GM12873 (cell line): ENCODE results near the gene UCK2.

Experiments
- TF ChIP-seq, protein P1 (sequence below): IDR thresholded peaks from 2 replicates; pipeline ENCODE4 v1.5.1; 2012; ENCODE audit warnings: low read depth, mild to moderate bottlenecking, moderate library complexity, low read length, control low read depth; ENCODE audit not compliant: insufficient read depth; ENCODE audit errors: missing control alignments

Gene UCK2

DNA sequence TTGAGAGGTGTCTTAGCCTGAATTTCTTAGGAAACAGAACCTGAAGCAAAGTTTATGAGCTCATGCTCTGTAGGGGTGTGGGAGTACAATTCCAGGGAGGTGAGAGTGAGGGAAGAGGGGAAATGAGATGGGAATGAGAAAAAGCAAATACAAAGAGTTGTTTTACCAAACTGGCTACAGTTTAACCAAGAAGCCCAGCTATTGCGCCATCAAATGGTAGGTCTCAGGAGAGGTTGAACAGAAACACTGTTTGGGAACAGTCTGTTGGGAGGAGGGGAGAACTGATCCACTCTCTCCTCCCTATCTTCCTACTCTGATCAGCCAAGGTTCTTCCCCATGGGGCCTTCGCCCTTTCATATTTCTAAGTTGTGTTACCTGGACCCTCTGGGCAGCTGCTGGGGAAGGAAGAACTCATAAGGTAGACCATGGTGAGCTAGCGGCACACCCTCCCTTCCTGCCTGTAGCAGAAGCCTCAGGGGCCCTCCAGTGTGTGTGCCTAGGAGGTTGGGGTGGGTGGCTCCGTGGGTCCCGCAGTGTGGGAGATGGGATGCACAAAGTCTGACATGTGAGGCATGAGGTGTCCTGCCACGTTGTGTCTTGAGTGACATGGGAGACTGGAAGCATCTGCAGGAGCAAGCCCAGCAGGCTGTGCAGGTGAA is 120.5 kb downstream of the UCK2 start:
- TF ChIP-seq, protein P1, sequence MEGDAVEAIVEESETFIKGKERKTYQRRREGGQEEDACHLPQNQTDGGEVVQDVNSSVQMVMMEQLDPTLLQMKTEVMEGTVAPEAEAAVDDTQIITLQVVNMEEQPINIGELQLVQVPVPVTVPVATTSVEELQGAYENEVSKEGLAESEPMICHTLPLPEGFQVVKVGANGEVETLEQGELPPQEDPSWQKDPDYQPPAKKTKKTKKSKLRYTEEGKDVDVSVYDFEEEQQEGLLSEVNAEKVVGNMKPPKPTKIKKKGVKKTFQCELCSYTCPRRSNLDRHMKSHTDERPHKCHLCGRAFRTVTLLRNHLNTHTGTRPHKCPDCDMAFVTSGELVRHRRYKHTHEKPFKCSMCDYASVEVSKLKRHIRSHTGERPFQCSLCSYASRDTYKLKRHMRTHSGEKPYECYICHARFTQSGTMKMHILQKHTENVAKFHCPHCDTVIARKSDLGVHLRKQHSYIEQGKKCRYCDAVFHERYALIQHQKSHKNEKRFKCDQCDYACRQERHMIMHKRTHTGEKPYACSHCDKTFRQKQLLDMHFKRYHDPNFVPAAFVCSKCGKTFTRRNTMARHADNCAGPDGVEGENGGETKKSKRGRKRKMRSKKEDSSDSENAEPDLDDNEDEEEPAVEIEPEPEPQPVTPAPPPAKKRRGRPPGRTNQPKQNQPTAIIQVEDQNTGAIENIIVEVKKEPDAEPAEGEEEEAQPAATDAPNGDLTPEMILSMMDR: no peak

DNA sequence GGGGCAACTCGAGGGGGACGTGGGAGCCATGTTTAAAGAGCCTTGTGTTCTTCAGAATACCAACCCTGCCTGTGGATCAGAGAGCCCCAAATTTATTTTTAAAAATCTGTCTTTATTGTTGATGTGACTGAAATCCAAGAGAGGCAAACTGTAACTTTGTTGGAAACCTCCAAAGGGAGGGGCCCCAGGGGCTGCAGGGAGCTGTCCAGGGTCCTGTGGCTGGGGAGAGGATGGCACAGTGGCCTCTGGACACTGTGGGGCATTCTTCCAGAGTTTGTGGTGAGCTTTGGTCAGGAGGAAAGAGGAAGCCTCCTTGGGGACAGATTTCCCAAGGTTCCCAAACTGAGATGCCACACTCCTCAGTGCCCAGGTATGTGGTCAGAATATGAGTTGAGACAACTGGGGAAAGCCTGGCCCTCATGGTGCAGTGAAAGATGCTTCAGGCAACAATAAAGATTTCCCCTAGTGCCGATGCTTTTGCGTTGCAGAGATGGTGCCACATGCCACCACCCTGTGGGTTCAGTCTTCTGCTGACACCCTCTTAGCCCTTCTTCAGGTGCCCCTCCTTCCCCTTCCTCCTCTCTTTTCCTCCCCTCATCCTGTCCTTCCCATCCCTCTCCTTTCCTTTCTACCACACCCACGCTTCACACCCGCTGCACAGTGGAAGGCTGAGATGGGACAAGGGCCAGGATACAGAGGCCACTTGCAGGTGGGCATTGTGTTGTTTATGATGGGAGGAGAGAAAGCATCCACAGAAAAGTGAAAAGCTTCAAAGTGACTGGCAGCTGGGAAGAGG is 122.1 kb downstream of the UCK2 start:
- TF ChIP-seq, protein P1: no peak

DNA sequence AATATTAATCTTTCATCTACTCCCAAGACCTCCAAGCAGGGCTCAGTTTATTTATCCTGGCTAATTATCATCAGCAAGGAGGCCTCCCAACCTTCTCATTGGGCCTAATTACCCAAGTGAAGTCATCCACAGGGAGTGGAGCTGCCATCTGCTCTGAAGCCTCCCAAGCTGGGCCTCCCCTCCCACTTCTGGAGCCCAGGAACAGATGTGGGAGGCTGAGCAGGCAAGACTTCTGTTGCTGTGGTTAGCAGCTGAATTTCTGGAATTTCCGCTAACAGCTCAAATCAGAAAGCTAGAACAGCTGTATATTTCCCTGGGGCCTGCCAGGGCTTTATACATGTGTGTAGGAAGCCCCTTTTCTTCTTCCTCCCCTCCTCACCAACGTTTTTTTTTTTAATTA is 127.5 kb downstream of the UCK2 start:
- TF ChIP-seq, protein P1: no peak

DNA sequence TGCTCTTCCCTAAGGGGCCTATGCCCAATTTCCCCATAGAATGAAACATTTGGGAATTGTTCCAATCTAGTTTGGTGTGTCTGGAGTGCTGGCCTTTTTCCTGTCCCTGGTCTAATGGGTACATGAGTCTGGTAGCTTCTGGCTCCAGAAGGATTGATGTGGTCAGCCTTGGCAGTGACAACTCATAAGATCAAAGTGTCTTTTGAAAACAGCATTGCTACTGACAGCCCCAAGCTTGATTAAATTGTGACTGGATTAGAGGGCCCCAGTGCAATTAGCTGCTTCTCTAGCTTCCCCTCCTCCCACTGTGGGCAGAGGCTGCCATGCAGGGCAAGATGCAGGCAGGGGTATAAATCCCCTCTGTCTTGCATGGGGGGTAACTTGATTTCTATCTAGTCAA is 130.9 kb downstream of the UCK2 start:
- TF ChIP-seq, protein P1: no peak

DNA sequence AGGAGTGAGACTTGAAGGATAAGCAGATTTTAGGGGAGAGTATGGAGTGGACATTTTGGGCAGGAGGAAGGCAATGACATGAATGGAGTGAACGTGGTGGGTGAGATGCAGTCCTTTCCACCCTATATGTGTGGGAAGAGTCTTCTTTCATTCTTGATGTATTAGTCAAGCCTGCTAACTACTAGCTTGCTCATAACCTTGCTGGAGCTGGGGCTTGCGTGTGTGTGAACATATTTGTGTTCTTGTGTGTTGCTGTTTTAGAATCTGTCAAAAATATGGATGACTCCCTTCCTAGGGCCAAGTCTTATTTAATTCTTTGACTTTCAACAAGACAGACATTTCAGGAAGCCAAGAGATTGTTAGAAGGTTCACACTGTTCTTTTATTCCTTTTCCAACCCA is 132.7 kb downstream of the UCK2 start:
- TF ChIP-seq, protein P1: no peak

DNA sequence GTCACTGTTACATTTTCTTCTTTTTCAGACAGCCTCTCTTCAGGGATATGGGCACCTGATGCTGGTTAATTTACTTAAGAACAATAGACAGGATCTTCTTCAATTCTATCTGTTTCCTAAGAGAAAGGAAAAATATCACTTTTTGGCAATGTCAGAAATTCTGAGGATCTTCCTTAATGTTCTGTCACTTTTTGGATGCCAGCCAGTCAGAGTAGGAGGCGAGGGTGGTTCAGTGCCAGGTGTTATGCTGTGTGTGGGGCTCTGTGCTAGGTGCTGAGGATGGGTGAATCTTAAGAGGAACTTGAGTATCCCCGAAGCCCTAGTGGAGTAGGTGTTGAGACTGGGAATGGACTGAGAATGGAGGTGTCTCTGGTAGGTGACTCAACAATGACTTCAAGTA is 133.5 kb downstream of the UCK2 start:
- TF ChIP-seq, protein P1: no peak
